Hematopoietic multipotent progenitor cell (in vitro differentiated cells): ENCODE measurements around the gene UBXN4. TPM values are rescaled to one million over a fixed set of nuclear protein-coding genes. Genes with fewer than 3 reads are reported as not detected.
"Not testable (repeated sequence)": the region's sequence is repeated elsewhere in the genome, so short reads cannot be mapped to it uniquely, and the experiment has no call there.

Experiments
- DNase-seq, 3 donors: peaks; one replicate each; pipeline ENCODE4 v3.0.0-alpha.2; 2011 to 2015; ENCODE audit warnings: low read depth in 2 of 3, low spot score in 2 of 3
- total RNA-seq: library from RNA; depleted of rRNA; stranded (reverse); fragments of >200 nt; gene quantifications from one replicate; pipeline ENCODE4 v1.2.3, GENCODE V29; 2012

UBXN4 gene
- total RNA-seq, 1 donor: 35.8 TPM

GRCh38 chr2:135762022-135762421 lies 20.4 kb downstream of the UBXN4 start:
- DNase-seq: no peak

- DNase-seq: no peak
These were observed 20.9 kb downstream of the UBXN4 start for GRCh38 chr2:135762530-135762929.

- no peak for DNase-seq
These were observed 27.2 kb downstream of the UBXN4 start for GRCh38 chr2:135768863-135769262.

- DNase-seq: no peak
These were observed 31.7 kb downstream of the UBXN4 start for GRCh38 chr2:135773319-135773718.

- peak in 1 of 3 donors; percentile 13 for DNase-seq
These were observed 32.3 kb downstream of the UBXN4 start for GRCh38 chr2:135773917-135774316.

- DNase-seq: no peak
These were observed 33.8 kb downstream of the UBXN4 start for GRCh38 chr2:135775420-135775819.

- DNase-seq: no peak
These were observed 34.7 kb downstream of the UBXN4 start for GRCh38 chr2:135776367-135776766.

GRCh38 chr2:135782231-135782630 lies 40.6 kb downstream of the UBXN4 start:
- DNase-seq: no peak

GRCh38 chr2:135783439-135783838 lies 41.8 kb downstream of the UBXN4 start:
- DNase-seq: no peak

GRCh38 chr2:135785032-135785431 lies 43.4 kb downstream of the UBXN4 start:
- DNase-seq: peak in 1 of 3 donors; percentile 12

GRCh38 chr2:135786823-135787222 lies 45.2 kb downstream of the UBXN4 start:
- DNase-seq: no peak

GRCh38 chr2:135790423-135790822 lies 48.8 kb downstream of the UBXN4 start:
- DNase-seq: no peak

GRCh38 chr2:135791418-135792190 lies 49.9 kb downstream of the UBXN4 start:
- no peak for DNase-seq

GRCh38 chr2:135792401-135793150 lies 50.9 kb downstream of the UBXN4 start:
- DNase-seq: peak in 1 of 3 donors; percentile 9

- DNase-seq: not testable (repeated sequence)
These were observed 54.0 kb downstream of the UBXN4 start for GRCh38 chr2:135795641-135796040.

GRCh38 chr2:135796606-135797005 lies 55.0 kb downstream of the UBXN4 start:
- DNase-seq: no peak

GRCh38 chr2:135797497-135798274 lies 56.0 kb downstream of the UBXN4 start:
- peak; percentile 54 to 86 (median 72) for DNase-seq

GRCh38 chr2:135798275-135798705 lies 56.6 kb downstream of the UBXN4 start:
- no peak for DNase-seq

GRCh38 chr2:135798762-135799161 lies 57.1 kb downstream of the UBXN4 start:
- DNase-seq: no peak

GRCh38 chr2:135799738-135800137 lies 58.1 kb downstream of the UBXN4 start:
- no peak for DNase-seq
